Measurements from ENCODE around the gene IL3RA.

DNA sequence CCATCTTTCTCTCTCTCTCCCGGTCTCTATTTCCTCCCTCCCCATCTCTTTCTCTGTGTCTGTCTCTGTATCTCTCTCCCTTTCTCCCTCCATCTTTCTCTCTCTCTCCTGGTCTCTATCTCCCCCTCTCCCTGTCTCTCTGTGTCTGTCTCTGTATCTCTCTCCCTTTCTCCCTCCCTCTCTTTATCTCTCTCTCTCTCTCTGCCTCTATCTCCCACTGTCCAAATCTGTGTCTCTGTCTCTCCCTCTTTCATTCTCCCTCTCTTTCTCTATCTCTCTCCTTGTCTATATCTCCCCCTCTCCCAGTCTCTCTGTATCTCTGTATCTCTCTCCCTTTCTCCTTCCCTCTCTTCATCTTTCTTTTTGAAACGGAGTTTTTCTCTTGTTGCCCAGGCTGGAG, 23.6 kb downstream of the IL3RA start:
- no peak for TF ChIP-seq EZH2phosphoT487 (conservative IDR thresholded peaks at IDR 0.05; ENCODE audit: low read length)
- TF ChIP-seq, protein P1, sequence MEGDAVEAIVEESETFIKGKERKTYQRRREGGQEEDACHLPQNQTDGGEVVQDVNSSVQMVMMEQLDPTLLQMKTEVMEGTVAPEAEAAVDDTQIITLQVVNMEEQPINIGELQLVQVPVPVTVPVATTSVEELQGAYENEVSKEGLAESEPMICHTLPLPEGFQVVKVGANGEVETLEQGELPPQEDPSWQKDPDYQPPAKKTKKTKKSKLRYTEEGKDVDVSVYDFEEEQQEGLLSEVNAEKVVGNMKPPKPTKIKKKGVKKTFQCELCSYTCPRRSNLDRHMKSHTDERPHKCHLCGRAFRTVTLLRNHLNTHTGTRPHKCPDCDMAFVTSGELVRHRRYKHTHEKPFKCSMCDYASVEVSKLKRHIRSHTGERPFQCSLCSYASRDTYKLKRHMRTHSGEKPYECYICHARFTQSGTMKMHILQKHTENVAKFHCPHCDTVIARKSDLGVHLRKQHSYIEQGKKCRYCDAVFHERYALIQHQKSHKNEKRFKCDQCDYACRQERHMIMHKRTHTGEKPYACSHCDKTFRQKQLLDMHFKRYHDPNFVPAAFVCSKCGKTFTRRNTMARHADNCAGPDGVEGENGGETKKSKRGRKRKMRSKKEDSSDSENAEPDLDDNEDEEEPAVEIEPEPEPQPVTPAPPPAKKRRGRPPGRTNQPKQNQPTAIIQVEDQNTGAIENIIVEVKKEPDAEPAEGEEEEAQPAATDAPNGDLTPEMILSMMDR (IDR thresholded peaks at IDR 0.05; ENCODE audit: insufficient read depth, low read length, poor library complexity, severe bottlenecking), result no peak
